Activated naive CD4-positive, alpha-beta T cell treated with Interleukin-2 at 50 U/mL for 16 hours (primary cell): ENCODE measurements around the gene PADI6.
"Not testable (repeated sequence)": the region's sequence is repeated elsewhere in the genome, so short reads cannot be mapped to it uniquely, and the experiment has no call there.

ENCODE experiments used
- DNase-seq: peaks from one replicate; pipeline ENCODE4 v3.0.0-alpha.2; 2020

The PADI6 gene

DNA sequence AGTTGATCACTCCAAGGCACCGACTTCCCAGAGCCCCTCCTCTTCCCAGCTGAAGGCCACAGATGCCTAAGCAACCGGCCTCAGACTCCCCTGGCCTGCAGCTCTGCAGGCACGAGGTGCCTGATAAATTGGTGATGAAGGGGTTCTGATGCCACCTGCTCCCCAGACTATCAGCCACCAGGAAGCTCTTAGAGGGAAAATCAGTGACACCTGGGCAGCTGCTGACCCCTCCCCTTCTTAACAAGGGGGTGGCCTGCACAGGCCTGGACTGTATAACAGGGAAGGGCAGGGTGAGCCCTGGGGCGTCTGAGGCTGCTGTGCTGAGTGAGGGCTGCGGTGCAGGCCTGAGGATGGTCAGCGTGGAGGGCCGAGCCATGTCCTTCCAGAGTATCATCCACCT, at the start of gene PADI6:
TSS of gene PADI6 (plus strand) at position 301 of the 400 bp plus-strand sequence. CDS start at position 351, 50 bp downstream.
- no peak for DNase-seq

DNA sequence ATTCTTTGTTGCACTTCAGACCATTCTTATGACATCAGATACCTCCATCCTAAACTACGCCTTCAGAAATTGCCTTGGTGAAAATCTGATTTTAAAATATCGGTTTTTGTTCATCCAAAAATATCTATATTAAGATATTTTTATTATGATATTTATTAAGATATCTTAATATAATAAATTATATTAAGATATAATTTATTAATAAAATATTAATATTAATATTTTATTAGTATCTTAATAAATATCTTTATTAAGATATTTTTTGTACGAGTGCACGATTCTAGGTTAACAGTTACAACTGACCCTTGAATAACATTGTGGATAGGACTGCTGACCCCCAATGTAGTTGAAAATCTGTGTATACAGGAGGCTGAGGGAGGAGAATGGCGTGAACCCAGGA, 43.1 kb upstream of the PADI6 start:
- DNase-seq: no peak

DNA sequence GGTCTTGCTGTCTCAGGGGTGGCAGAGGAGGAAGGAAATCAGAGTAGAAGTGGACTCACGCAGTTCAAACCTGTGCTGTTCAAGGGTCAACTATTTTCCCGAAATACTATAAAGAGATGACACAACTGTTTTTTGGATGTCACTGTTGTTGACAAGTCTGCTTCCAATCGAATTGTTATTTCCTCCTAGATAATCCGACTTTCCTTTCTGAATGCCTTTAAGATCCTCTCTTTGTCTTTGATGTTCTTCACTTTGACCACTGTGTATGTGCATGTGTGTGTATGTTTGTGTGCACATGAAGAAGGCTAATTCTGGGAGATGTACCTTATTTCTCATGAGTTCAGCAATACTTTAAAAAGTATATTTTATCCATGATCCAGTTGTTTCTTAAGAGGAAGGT, 42.4 kb upstream of the PADI6 start:
- no peak for DNase-seq

DNA sequence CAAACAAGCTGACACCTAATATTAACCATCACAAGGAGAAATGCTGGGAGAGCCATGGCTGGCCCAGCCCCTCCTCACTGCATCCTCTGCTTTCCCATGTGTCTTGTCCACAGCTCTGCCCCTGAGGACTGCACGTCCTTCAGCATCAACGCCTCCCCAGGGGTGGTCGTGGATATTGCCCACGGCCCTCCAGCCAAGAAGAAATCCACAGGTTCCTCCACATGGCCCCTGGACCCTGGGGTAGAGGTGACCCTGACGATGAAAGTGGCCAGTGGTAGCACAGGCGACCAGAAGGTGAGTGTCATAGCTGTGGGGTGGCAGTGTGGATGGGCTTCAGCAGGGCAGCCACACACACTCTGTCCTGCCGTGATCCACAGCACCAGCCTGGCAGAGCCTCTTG, 41.1 kb upstream of the PADI6 start:
- no peak for DNase-seq

DNA sequence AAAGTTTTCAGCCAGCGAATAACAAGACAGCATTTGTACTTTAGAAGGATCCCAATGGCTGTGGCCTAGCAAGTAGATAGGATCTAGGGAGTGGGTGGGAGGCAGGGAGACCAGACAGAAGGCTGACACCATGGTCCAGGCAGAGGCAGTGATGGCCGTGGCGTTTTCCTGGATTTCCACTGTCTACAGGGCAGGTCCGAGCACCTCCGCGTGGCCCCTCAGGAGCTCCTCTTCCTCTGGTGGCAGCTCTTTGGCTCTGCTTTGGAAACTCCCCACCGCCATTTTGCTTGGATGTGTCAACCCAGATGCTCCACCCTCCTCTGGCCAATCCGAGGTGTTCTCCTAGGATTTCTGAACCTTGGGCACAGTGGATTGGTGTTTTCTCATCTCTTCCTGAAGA, 38.9 kb upstream of the PADI6 start:
- DNase-seq: no peak

DNA sequence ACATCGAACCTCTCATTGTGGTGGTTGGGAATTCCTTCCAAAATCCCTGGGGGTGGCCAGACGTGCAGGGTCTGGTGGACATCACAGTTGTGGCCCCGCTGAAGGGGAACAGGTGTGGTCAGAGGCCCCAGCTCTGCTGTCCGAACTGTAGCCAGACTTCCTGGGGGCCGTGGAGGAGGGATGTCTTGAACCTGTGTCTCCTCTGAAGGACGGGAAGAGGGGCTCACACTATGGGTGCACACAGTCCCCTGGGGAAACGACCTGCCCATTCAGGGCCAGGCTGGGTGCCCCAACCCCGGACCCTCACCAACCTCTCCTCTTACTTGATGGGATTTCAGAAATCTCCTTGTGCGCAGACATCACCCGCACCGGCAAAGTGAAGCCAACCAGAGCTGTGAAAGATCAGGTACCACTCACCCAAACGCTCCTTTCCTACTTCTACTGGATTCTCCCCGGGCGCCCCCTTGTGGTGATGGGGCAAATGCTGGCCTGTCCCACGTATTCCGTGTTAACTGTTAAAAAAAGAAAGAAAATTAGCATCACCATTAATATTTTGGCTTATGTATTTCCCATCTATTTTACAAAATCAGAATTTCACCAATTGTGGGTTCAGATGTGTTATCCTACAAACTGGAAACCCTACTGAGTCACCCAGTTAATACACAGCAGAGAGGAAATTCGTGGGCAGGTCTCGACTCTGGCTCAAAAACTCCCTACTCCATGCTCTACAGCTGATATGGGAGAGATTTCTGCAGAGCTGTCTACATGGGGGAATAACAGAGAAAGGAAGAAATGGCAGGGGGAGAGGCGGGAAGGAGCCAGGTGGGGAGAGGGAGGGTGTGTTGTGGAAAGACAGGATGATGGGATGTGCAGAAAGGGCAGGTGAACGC, 35.9 kb upstream of the PADI6 start:
- peak; percentile 53 for DNase-seq

DNA sequence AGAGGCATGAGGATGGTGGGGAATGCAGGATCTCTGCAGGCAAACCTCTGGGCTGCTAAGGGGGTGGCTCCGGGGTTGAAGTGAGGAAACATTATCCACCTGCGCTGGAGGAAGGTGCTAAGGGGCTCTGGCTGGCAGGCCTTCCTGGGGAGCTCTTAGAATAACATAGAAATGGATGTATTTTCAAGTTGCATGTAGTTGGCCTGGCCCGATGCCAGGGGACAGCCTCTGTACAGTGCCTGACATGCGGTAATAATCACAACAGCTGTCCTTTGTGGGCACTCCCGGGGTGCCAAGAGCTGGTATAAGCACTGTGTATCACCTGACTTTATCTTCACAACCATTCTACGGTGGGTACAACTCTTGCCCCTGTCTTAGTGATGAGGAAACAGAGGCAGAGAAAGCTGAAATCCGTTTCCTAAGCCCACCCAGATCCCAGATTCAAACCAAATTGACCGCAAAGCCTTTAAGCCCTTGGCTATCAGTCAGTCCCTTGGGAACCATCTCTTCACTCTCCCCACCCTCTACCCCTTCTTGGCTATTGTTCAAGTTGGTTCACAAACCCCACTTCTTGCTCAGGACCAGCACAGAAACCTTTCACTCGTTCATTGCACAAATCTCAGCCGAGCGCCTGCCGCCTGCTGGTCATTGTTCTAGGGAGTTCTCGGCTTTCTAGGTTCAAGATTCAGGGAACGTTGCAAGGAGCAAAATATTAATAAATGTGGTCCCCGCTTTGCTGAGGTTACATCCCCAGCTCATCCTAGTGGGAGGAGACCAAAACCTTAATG, 33.1 kb upstream of the PADI6 start:
- DNase-seq: no peak

DNA sequence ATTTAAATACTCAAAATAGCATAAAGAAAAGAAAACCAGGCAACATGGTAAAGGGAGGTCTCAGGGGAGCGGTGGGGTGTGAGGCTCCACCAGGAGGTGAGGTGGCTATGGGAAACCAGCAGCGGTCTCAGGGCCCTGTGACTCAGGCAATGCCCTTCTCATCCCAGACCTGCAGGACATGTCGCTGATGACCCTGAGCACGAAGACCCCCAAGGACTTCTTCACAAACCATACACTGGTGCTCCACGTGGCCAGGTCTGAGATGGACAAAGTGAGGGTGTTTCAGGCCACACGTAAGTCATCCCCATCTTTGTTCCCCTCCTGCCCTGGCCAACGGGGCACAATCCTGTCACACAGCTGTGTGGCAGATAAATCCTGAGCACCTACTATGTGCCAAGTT, 32.5 kb upstream of the PADI6 start:
- no peak for DNase-seq

DNA sequence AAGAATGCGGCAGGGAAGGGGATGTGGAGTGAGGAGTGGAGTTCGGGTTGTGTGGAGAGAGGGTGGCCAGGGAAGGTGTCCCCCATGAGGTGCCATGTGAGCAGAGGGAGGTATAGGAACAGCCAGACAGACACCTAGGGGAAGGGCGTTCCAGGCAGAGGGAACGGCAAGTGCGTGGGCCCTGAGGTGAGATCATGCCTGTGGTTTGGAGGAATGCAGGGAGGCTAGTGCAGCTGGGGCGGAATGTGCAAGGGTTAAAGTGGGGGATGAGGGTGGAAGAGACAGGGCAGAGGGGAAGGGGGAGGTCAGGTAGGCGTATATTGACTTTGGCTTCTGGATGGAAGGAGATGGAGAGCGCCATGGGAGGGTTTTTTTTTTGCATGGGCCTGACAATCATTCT, 31.6 kb upstream of the PADI6 start:
- no peak for DNase-seq

DNA sequence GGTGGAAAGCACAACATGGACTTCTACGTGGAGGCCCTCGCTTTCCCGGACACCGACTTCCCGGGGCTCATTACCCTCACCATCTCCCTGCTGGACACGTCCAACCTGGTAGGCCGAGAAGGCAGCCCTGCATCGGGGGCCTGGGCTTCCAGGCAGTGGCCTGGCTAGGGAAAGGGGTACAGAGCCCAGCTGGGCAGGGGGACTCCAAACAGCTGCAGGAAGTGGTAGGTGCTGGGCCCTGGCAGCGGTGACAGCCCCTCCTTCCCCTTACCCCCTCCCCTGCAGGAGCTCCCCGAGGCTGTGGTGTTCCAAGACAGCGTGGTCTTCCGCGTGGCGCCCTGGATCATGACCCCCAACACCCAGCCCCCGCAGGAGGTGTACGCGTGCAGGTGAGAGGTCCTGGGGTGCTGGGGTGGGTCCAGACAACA, 30.0 kb upstream of the PADI6 start:
- no peak for DNase-seq

DNA sequence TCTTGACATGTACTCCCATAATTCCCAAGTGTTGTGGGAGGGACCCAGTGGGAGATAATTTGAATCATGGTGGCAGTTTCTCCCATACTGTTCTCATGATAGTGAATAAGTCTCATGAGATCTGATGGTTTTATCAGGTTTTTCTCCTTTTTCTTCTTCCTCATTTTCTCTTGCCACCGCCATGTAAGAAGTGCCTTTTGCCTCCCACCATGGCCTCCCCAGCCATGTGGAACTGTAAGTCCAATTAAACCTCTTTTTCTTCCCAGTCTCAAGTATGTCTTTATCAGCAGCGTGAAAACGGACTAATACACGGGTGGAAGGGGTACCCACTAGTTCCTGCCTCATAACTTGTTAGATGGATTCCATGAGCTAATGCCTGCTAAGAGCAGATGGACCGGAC, 26.5 kb upstream of the PADI6 start:
- not testable (repeated sequence) for DNase-seq

DNA sequence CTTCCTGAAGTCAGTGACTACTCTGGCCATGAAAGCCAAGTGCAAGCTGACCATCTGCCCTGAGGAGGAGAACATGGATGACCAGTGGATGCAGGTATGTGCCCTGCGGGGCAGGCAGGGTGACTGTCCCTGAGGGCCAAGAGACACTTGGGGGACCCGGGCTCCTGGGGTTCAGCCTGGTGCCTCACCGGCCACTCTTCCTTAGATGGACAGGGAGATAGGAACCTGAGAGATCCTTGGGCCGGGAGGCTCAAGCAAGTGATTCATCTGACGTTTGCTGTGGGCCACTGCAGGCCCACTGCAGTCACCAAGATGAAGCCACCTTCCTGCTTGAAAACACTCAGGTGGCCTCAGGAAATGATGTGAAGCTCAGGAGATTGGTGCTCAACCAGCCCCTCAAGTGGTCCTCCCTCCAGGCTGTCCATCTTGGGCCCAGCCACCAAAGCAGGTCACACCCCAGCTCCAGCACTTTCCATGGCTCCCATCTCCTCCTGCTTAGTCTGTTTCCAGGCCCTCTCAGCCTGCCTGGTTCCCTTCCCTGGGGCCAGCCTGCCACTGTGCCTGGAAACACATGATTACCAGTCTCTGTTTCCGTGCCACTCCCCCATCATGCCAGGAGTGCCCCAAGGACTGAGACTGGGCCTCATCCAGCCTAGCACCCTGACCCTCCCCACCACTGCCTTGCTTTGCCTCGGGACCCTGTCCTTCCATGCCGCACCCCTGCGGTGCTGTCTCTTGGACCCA, 25.8 kb upstream of the PADI6 start:
- DNase-seq: no peak

DNA sequence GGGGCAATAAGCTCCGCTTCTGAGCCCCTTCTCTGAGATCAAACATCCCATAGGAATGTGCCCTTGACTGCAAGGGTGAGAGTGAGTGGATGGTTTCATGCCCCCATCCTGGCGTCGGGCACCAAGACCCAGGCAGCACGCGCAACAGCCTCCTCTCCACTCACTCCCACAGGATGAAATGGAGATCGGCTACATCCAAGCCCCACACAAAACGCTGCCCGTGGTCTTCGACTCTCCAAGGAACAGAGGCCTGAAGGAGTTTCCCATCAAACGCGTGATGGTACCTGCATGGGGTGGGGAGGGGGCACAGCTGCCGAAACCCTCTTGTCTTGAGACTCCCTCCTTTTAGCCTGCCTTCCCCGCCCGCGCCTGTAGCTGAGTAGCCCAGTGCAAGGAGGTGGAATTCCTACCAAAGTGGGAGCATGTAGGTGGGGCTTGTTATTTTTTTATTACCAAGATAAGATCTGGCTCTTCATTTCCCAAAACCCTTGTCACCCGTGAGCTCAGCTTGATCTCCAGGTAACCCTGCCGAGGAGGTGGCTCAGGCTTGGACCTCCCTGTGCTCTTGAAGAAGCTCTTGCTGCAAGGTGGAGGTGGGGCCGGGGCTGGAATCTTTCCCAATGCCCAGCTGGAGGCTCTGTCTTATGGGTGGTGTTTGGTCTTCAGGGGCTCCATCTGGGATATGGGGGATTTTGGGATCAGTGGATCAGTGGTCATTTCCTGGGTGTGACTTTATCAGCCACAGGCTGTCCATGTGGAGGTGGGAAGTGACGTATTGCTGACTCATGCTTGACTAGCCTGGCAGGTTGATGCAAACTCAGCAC, 24.0 kb upstream of the PADI6 start:
- no peak for DNase-seq

DNA sequence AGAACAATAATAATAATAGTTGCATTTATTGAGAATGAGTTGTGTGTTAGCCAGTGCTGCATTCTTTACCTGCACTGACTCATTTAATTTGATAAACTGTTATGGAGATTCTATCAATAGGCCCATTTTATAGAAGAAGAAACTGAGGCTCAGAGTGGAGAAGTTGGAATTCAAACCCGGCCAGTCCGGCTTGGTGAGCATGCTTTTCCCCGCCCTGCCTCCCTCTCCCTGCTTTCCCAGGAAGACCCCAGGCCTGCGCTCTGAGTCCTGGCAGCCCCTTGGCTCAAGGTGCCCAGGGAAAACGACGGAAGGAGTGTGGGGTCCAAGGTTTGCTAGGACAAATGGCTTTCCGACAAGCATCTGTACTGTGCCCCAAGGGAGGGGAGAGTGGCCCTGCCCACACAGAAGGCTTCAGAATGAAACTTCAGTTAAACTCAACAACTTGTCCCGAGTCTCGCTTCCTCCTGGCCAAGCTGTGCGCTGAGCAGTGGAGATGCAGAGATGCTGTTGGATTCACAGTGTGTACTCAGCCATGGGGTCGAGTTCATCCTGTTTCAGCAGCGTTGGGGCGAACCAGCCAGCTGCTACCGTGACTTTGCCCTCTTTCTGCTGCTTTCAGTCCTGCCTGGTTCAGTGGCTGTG, 23.3 kb upstream of the PADI6 start:
- DNase-seq: no peak

DNA sequence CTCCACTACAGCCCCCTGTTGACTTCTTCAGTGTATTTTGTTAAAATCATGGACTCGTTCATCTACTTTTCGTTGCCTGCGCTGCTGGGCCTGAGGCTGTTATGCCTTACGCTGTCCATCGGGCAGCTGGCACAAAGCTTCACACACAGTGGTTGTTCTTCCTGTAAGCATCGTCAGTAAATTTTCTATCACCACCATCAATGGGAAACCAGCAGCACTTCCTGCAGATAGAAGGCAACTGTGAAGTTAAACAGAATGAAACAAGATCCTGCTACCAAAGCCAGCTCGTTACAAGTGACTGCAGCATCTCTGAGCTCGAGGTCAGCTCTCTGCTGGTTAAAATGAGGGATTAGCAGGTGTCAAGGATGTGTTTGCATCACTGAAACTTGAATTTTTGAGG, 21.9 kb upstream of the PADI6 start:
- DNase-seq: no peak

DNA sequence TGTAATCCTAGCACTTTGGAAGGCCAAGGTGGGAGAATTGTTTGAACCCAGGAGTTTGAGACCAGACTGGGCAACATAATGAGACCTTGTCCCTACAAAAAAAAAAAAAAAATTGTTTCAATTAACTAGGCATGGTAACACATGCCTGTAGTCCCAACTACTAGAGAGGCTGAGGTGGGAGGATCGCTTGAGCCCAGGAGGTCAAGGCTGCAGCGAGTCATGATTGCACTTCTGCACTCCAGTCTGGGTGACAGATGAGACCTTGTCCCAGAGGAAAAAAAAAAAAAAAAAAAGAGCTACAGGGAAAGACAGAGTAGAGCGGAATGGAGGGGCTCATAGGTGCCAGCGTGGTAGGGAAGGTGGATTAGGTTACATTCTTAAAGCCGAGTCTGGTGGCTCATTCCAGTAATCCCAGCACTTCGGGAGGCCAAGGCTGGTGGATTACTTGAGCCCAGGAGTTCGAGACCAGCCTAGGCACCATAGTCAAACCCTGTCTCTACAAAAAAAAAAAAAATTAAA, 21.0 kb upstream of the PADI6 start:
- no peak for DNase-seq

DNA sequence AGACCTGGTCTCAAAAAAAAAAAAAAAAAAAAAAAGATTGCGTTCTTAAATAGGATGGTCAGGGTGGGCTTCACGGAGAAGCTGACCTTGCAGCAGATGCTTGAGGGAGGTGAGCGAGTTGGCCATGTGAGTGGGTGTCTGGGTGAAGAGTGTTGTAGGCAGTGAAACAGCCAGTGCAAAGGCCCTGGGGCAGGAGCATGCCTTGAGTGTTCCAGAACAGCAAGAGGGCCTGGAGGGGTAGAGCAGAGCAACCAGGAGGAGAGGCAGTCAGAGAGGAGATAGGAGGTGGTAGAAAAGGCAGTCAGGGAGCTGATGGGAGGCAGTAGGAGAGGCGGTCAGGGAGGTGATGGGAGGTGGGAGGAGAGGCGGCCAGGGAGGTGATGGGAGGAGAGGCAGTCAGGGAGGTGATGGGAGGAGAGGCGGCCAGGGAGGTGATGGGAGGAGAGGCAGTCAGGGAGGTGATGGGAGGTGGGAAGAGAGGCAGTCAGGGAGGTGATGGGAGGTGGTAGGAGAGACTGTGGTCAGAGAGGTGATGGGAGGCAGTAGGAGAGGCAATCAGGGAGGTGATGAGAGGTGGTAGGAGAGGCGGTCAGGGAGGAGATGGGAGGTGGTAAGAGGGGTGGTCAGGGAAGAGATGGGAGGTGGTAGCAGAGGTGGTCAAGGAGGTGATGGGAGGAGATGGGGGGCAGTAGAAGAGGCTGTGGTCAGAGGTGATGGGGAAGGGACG, 20.2 kb upstream of the PADI6 start:
- no peak for DNase-seq

DNA sequence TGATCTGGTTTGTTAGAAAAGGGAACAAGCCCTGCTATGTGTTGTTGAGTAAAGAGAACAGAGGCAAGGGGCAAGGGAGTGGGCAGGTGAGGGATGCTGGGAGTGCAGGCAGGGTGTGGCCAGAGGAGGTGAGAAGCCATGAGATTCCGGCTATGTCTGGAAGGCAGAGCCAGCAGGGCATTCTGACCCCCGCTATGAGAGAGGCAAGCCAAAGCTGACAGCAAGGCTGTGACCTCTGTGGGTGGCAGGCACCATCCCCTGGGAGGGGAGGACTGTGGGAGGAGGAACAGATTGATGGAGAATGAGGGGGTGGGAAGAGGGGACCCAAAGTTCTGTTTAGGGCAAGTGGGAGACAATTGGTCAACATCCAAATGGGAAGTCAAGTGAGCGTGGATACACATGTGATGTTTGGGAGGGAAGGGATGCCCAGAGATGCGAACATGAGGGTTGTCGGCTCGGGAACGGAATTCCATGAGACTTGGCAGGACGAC, 19.5 kb upstream of the PADI6 start:
- DNase-seq: no peak

DNA sequence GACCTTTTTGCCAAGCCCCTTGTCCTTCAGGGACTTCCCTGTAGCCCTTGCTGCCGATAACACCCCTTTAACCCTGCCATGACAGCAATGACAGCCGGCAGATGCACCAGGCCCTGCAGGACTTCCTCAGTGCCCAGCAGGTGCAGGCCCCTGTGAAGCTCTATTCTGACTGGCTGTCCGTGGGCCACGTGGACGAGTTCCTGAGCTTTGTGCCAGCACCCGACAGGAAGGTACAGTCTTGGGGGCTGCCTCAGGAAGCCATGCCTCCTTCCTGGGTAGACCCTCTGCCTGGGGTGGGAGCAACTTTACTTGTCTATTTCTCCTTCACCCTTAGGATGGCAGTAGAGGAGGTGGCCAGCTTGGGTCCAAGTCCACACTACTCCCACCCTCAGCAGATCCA, 16.1 kb upstream of the PADI6 start:
- no peak for DNase-seq

DNA sequence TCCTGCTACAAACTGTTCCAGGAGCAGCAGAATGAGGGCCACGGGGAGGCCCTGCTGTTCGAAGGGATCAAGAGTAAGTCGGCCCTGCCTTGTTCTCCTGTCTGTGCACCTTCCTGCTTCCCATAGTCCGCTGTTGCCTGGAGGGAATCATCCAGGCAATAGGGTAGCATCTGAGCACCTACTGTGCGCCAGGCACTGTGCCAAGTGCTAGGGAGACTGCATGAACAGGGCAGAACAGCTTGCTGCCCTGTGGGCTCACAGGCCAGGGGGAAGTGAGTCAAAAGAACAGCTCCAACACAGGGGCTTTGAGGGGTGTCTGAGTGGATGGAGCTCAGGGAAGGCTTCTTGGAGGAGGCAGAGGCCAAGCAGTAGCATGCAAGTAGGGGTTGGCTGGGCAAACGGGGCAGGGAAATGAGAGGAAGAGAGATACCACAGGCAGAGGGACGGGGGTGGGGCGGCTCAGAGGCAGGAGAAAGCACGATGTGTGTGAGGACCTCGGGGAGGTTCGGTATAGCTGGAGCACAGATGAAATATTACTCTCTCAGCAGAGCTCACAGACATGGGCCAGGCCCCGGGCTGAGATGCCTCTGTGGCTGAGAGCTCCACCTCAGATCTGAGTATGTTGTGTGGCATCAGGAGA, 15.5 kb upstream of the PADI6 start:
- no peak for DNase-seq
